Measurements from ENCODE around the gene TSPOAP1. TPM values are rescaled to one million over a fixed set of nuclear protein-coding genes. Genes with fewer than 3 reads are reported as not detected.

TSPOAP1 gene
- total RNA-seq, 1 donor from 2014 or later = 7.1 TPM

- Histone ChIP-seq H3K9me3 (no peaks in the 10 kb centered on the region), H3K4me3 (no peak within 1 kb of the TSS), H3K4me1 (peaks cover 10% of the 10 kb centered on the region), H3K27ac (no peak within 1 kb of the TSS), H3K36me3 (no peaks in the 10 kb centered on the region), H3K27me3 (no peaks in the 10 kb centered on the region)
- DNase-seq (ENCODE audit: extremely low spot score in 2 of 2) = no peak
- TF ChIP-seq CTCF (IDR thresholded peaks at IDR 0.05) (no peak), POLR2A (IDR thresholded peaks at IDR 0.05) (no peak), POLR2AphosphoS5 (IDR thresholded peaks at IDR 0.05; ENCODE audit: insufficient read depth in 1 of 2, low read depth in 1 of 2) (no peak)
- intact Hi-C loops (cut with DNase I) = no loop called here
Observed at GRCh38 chr17:58280480-58281217, 47.9 kb downstream of the TSPOAP1 start, which contains the start of gene MPO. MPO (minus strand) TSS chr17:58280935; CDS start chr17:58280758, 177 bp downstream.

- no peak overlapping the region for H3K4me3 ChIP-seq
- H3K9me3 ChIP-seq = no peaks in the 10 kb centered on the region
- TF ChIP-seq CTCF (IDR thresholded peaks at IDR 0.05) (no peak), POLR2A (IDR thresholded peaks at IDR 0.05) (no peak), POLR2AphosphoS5 (IDR thresholded peaks at IDR 0.05; ENCODE audit: insufficient read depth in 1 of 2, low read depth in 1 of 2) (no peak)
- no peaks in the 10 kb centered on the region for H3K27me3 ChIP-seq
- peaks cover 10% of the 10 kb centered on the region for H3K4me1 ChIP-seq
- intact Hi-C loops (cut with DNase I) = no loop called here
- no peak overlapping the region for H3K27ac ChIP-seq
- DNase-seq (ENCODE audit: extremely low spot score in 2 of 2) = no peak
- no peaks in the 10 kb centered on the region for H3K36me3 ChIP-seq
Observed at GRCh38 chr17:58279736-58280479, 48.7 kb downstream of the TSPOAP1 start.

GRCh38 chr17:58279016-58279711, 49.4 kb downstream of the TSPOAP1 start:
- Histone ChIP-seq H3K36me3 (no peaks in the 10 kb centered on the region), H3K27ac (no peak overlapping the region), H3K27me3 (no peaks in the 10 kb centered on the region), H3K9me3 (no peaks in the 10 kb centered on the region), H3K4me3 (peak overlapping the region in 1 of 2 donors; percentile 6), H3K4me1 (peaks cover 10% of the 10 kb centered on the region)
- intact Hi-C loops (cut with DNase I) = no loop called here
- TF ChIP-seq POLR2A (IDR thresholded peaks at IDR 0.05) = no peak
- TF ChIP-seq POLR2AphosphoS5 (IDR thresholded peaks at IDR 0.05; ENCODE audit: insufficient read depth in 1 of 2, low read depth in 1 of 2) = no peak
- TF ChIP-seq CTCF (IDR thresholded peaks at IDR 0.05) = no peak
- no peak for DNase-seq (ENCODE audit: extremely low spot score in 2 of 2)

- Histone ChIP-seq H3K27ac (no peak overlapping the region), H3K4me3 (no peak overlapping the region), H3K27me3 (no peaks in the 10 kb centered on the region), H3K36me3 (no peaks in the 10 kb centered on the region), H3K4me1 (peaks cover 10% of the 10 kb centered on the region), H3K9me3 (no peaks in the 10 kb centered on the region)
- TF ChIP-seq CTCF (IDR thresholded peaks at IDR 0.05) (no peak), POLR2AphosphoS5 (IDR thresholded peaks at IDR 0.05; ENCODE audit: insufficient read depth in 1 of 2, low read depth in 1 of 2) (no peak), POLR2A (IDR thresholded peaks at IDR 0.05) (no peak)
- DNase-seq (ENCODE audit: extremely low spot score in 2 of 2) = no peak
- intact Hi-C loops (cut with DNase I) = no loop called here
Observed at GRCh38 chr17:58278661-58279015, 50.0 kb downstream of the TSPOAP1 start.
